Esophagus (tissue), 2 donors: ENCODE measurements around the gene TBC1D2. TPM values are rescaled to one million over a fixed set of nuclear protein-coding genes. Genes with fewer than 3 reads are reported as not detected.
"Not testable (repeated sequence)": the region's sequence is repeated elsewhere in the genome, so short reads cannot be mapped to it uniquely, and the experiment has no call there.

Experiments
- H3K27ac ChIP-seq, 2 donors: one replicate each; pipeline ENCODE4 v1.5.1; 2013; ENCODE audit warnings: low read depth in 2 of 2, mild to moderate bottlenecking in 2 of 2, inconsistent platforms in 1 of 2, low read length in 1 of 2, moderate library complexity in 1 of 2
- H3K27me3 ChIP-seq, 2 donors: one replicate each; pipeline ENCODE4 v1.6.1; 2013; ENCODE audit warnings: low read length in 2 of 2, control low read depth in 1 of 2, mild to moderate bottlenecking in 1 of 2; ENCODE audit not compliant: insufficient read depth in 2 of 2, control insufficient read depth in 1 of 2
- H3K36me3 ChIP-seq, 2 donors: one replicate each; pipeline ENCODE4 v1.6.1; 2013; ENCODE audit warnings: low read length in 1 of 2; ENCODE audit not compliant: control insufficient read depth in 2 of 2, insufficient read depth in 2 of 2
- H3K4me1 ChIP-seq, 2 donors: one replicate each; pipeline ENCODE4 v1.6.1; 2013; ENCODE audit warnings: low read length in 1 of 2; ENCODE audit not compliant: control insufficient read depth in 2 of 2, insufficient read depth in 2 of 2
- H3K4me3 ChIP-seq, 2 donors: one replicate each; pipeline ENCODE4 v1.5.1; 2013; ENCODE audit warnings: low read length in 2 of 2, mild to moderate bottlenecking in 2 of 2, low read depth in 1 of 2, moderate library complexity in 1 of 2
- H3K9me3 ChIP-seq, 2 donors: one replicate each; pipeline ENCODE4 v1.6.1; 2013; ENCODE audit warnings: mild to moderate bottlenecking in 2 of 2, low read depth in 1 of 2, low read length in 1 of 2, moderate library complexity in 1 of 2; ENCODE audit not compliant: control insufficient read depth in 2 of 2, insufficient read depth in 1 of 2
- WGBS, 2 donors: extraction: QIAGEN DNeasy Blood & Tissue Kit; methylation state at CpG; one replicate each; pipeline ENCODE4 v1.1.7; 2013; 5-methylcytosine and 5-hydroxymethylcytosine counted together
- polyA plus RNA-seq, 2 donors: library from polyadenylated mRNA; stranded (reverse); fragments of 200-250 nt; gene quantifications; one replicate each; pipeline ENCODE4 v1.2.3, GENCODE V29; 2013
- donor health status: healthy with polysubstance abuse.
- donor health status: Bipolar disorder and iron deficiency.

The TBC1D2 gene
- polyA plus RNA-seq, 2 donors, result 16.2 to 33.9 TPM

GRCh38 chr9:98290411-98290810, 35.0 kb upstream of the TBC1D2 start:
- WGBS, 2 donors, result 92 to 93% methylated on average over 18 of the region's 18 CpGs
- no peak overlapping the region for H3K27ac ChIP-seq
- no peaks in the 10 kb centered on the region for H3K4me1 ChIP-seq
- no peaks in the 10 kb centered on the region for H3K36me3 ChIP-seq
- H3K4me3 ChIP-seq, result no peak overlapping the region
- no peaks in the 10 kb centered on the region for H3K27me3 ChIP-seq
- H3K9me3 ChIP-seq, result no peaks in the 10 kb centered on the region

GRCh38 chr9:98289614-98290201, 34.3 kb upstream of the TBC1D2 start:
- H3K9me3 ChIP-seq, result no peaks in the 10 kb centered on the region
- no peak overlapping the region for H3K27ac ChIP-seq
- no peaks in the 10 kb centered on the region for H3K36me3 ChIP-seq
- H3K27me3 ChIP-seq, result no peaks in the 10 kb centered on the region
- H3K4me3 ChIP-seq, result no peak overlapping the region
- 82 to 84% methylated on average over 12 of the region's 12 CpGs for WGBS, 2 donors
- H3K4me1 ChIP-seq, result no peaks in the 10 kb centered on the region

GRCh38 chr9:98288881-98289280, 33.4 kb upstream of the TBC1D2 start:
- Histone ChIP-seq H3K27me3 (no peaks in the 10 kb centered on the region), H3K9me3 (no peaks in the 10 kb centered on the region), H3K36me3 (no peaks in the 10 kb centered on the region), H3K4me1 (no peaks in the 10 kb centered on the region), H3K27ac (no peak overlapping the region), H3K4me3 (no peak overlapping the region)
- 69 to 71% methylated on average over 5 of the region's 5 CpGs for WGBS, 2 donors

- 94 to 96% methylated on average over 4 of the region's 4 CpGs for WGBS, 2 donors
- H3K4me3 ChIP-seq, result no peak overlapping the region
- no peaks in the 10 kb centered on the region for H3K4me1 ChIP-seq
- H3K27ac ChIP-seq, result no peak overlapping the region
- H3K9me3 ChIP-seq, result no peaks in the 10 kb centered on the region
- H3K36me3 ChIP-seq, result no peaks in the 10 kb centered on the region
- H3K27me3 ChIP-seq, result no peaks in the 10 kb centered on the region
Observed at GRCh38 chr9:98287384-98287783, 31.9 kb upstream of the TBC1D2 start.

- no peaks in the 10 kb centered on the region for H3K4me1 ChIP-seq
- 71 to 77% methylated on average over 4 of the region's 4 CpGs for WGBS, 2 donors
- H3K36me3 ChIP-seq, result no peaks in the 10 kb centered on the region
- no peak overlapping the region for H3K27ac ChIP-seq
- H3K9me3 ChIP-seq, result no peaks in the 10 kb centered on the region
- H3K27me3 ChIP-seq, result no peaks in the 10 kb centered on the region
- H3K4me3 ChIP-seq, result no peak overlapping the region
Observed at GRCh38 chr9:98285446-98285845, 30.0 kb upstream of the TBC1D2 start.

- H3K4me3 ChIP-seq, result no peak overlapping the region
- no peak overlapping the region for H3K27ac ChIP-seq
- H3K36me3 ChIP-seq, result no peaks in the 10 kb centered on the region
- 68 to 73% methylated on average over 3 of the region's 3 CpGs for WGBS, 2 donors
- no peaks in the 10 kb centered on the region for H3K4me1 ChIP-seq
- H3K9me3 ChIP-seq, result no peaks in the 10 kb centered on the region
- H3K27me3 ChIP-seq, result no peaks in the 10 kb centered on the region
Observed at GRCh38 chr9:98284754-98285153, 29.3 kb upstream of the TBC1D2 start.

GRCh38 chr9:98283143-98283542, 27.7 kb upstream of the TBC1D2 start:
- 64 to 65% methylated on average over 7 of the region's 7 CpGs for WGBS, 2 donors
- not testable (repeated sequence) for H3K4me3 ChIP-seq, H3K27me3 ChIP-seq, H3K27ac ChIP-seq, H3K36me3 ChIP-seq, H3K4me1 ChIP-seq, H3K9me3 ChIP-seq

- Histone ChIP-seq H3K9me3 (no peaks in the 10 kb centered on the region), H3K4me3 (no peak overlapping the region), H3K27ac (no peak overlapping the region), H3K4me1 (no peaks in the 10 kb centered on the region), H3K36me3 (no peaks in the 10 kb centered on the region), H3K27me3 (no peaks in the 10 kb centered on the region)
- 95 to 100% methylated on average over 1 of the region's 1 CpG for WGBS, 2 donors
Observed at GRCh38 chr9:98281281-98281680, 25.8 kb upstream of the TBC1D2 start.

- no peaks in the 10 kb centered on the region for H3K4me1 ChIP-seq
- 69% methylated on average over 6 of the region's 6 CpGs for WGBS, 2 donors
- H3K36me3 ChIP-seq, result no peaks in the 10 kb centered on the region
- no peaks in the 10 kb centered on the region for H3K9me3 ChIP-seq
- H3K27ac ChIP-seq, result no peak overlapping the region
- H3K27me3 ChIP-seq, result no peaks in the 10 kb centered on the region
- no peak overlapping the region for H3K4me3 ChIP-seq
Observed at GRCh38 chr9:98280574-98280973, 25.1 kb upstream of the TBC1D2 start.

- 78% methylated on average over 2 of the region's 2 CpGs for WGBS, 2 donors
- Histone ChIP-seq H3K9me3 (no peaks in the 10 kb centered on the region), H3K36me3 (no peaks in the 10 kb centered on the region), H3K4me1 (no peaks in the 10 kb centered on the region), H3K4me3 (no peak overlapping the region), H3K27me3 (no peaks in the 10 kb centered on the region), H3K27ac (no peak overlapping the region)
Observed at GRCh38 chr9:98280162-98280561, 24.7 kb upstream of the TBC1D2 start.
